T-helper 22 cell (primary cell): ENCODE measurements around the gene SLC9C2.
"Not testable (repeated sequence)": the region's sequence is repeated elsewhere in the genome, so short reads cannot be mapped to it uniquely, and the experiment has no call there.

Experiments
- DNase-seq: peaks from one replicate; pipeline ENCODE4 v3.0.0-alpha.2; 2020; ENCODE audit warnings: low read depth

Gene SLC9C2, protein sequence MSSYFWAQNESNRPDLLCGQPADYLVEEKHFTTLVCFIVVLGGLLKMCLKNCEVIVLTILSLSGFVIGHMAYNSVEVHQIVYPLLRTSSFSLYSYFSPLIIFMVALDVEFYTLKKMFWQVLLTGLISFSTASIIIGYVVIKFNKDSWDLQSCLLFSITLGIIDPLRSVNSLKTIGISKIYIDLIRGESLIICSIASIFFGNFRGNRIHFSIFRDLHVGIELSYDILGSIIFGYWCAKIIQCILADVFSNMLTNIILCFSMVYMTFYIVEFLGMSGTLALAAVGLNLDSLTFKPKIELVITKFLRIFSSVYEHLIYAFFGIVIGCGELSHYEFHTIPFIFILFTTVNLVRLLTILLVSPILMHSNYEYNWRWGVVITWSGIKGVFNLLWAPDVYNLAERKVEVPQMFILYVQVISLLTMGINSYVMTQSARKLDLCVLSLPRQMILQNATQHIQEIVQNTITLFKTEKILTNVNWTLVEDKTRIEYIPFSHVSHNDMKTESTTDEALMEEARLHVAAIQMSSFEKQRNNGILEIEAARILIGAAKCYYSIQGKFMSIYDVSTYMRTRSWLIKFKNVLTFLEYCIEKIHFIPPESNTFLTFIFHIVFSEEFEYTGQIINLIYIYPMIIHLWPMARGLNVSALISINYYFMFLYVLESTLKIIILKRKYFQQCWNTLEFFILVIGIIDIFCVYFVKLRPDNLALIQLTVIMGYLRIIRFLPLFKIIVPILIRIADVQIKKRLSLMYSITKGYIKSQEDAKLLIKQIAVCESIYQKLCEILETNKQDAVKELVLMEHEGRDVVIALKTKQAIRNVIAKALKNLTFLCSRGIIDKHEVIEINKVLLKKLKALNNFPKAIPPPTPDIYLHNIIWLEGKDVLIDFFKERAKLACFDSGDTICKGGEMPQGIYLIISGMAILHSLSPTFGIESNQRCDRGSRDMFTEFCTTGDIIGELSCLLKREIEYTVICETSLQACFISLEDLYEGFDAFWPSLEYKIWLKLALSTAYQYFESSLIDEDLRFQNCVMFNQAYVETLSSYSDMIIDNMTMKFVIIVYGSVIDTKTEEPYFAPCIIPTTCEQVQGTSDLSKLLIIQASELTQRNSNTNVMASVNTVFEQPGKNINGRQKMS

DNA sequence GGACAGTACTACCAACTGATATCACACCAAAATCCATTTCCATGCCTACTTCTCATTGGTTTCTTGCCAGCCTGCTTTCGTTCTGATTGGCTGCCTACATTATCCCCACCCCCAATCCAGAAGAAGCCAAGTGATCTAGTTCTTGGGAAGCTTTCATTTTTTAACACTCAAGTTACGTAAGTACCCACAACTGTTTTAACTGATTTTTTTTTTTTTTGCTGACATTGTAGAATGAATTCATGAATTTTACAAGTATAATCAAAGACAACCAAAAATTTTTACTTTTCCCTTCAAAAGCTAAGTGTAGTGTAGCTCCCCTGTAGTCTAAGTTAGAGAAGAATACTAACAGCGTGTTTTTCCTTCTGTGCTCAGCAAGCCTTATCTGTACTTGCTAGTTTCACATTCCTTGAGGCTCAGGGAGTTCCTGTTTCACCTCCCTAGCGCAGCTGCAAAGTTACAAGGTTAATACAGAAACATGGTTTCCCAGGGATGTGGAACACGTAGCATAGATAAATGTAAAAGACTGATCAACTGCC, at the start of gene SLC9C2:
Gene SLC9C2, minus strand, starts transcription at position 17 of the 536 bp plus-strand sequence. CDS start 1,296 bp downstream, outside the sequence.
- no peak for DNase-seq

DNA sequence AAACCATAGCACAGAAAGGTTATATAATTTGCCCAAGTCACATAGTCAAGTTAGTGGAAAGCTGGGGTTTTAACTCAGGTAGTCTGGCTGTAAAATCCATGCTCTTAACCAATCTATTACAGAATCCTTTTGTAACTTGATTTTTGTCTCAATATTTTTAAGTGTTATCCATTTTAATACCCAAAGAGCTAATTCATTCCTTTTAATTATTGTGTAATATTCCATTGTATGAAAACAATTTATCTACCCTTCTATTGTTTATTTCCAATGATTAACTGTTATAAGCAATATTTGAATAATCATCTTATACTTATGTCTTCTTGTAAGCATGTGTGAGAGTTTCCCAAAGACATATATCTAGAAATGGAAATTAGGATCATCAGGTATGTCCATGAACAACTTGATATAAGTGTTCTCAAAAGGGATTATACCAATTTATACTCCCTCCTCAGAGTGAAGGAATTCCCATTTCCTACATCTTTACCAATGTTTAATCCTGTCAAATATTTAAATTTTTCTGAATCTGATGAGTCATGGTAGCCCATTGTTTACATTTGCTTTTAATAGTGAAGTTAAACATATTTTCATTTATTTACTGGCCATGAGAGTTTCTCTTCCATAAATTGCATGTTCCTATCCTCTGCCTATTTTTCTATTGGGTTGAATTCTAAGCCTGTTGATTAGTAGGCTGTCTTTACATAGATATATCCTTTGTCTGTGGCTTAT, 46.2 kb upstream of the SLC9C2 start:
- DNase-seq: no peak

DNA sequence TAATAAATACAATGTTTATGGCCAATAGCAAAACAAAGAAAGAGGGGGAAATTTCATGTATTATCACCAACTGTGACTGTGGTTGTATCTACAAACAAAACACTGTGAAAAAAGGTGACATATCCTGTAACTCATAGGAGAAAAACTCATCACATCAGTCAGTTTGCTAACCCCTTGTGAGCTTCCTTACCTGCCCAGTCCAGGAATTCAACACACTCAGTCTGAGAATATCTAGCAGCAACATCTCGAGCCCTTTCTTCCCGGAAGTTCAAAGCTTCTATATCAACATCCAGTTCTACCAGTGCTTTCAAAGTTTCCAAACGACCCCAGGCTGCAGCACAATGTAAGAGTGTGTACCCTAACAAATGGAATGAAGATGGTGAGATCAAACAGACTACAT, 43.8 kb upstream of the SLC9C2 start:
- DNase-seq: no peak

DNA sequence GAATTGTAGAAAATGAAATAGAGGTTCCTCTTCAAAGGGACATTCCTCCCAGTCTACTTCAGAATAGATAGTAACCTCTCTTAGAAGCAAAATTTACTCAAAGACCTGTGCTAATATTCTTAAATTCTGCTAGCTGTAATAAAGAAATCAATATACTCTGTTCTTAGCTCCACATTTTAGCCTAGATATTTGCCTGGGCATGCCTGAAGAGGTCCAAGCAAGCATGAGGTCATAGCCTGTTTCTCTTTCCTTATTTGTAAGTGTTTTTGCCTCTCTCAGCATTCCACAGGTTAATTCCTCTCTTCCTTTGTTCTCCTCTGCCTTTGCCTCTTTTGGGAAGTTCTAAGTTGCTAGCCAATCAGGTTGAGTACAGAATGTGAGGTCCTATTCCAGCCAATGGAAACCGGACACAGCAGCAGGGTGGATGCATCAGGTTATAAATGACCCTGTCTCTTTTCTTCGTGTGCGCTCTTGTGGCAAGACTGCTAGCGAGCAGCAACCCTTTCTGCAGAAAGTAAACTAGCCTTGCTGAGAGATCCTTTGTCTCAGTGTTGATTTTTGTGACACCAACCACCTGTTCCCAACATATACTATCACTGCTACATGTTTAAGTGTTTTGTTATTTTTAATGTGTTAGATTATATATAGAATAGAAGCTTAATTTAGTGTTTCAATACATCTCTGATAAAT, 39.7 kb upstream of the SLC9C2 start:
- DNase-seq: not testable (repeated sequence)

DNA sequence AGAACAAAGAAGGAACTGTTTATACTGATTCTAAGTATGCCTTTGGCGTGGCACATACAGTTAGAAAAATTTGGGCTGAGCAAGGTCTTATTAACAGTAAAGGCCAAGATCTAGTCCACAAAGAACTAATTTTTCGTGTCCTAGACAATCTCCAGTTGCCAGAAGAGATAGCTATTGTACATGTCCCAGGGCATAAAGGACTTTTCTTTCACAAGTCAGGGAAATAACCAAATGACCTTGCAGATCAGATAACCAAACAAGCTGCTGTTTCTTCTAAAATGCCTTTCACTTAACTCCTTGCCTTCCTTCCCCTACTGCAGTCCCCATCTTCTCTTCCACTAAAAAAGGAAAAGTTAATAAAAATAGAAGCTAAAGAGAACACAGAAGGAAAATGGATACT, 36.2 kb upstream of the SLC9C2 start:
- no peak for DNase-seq

DNA sequence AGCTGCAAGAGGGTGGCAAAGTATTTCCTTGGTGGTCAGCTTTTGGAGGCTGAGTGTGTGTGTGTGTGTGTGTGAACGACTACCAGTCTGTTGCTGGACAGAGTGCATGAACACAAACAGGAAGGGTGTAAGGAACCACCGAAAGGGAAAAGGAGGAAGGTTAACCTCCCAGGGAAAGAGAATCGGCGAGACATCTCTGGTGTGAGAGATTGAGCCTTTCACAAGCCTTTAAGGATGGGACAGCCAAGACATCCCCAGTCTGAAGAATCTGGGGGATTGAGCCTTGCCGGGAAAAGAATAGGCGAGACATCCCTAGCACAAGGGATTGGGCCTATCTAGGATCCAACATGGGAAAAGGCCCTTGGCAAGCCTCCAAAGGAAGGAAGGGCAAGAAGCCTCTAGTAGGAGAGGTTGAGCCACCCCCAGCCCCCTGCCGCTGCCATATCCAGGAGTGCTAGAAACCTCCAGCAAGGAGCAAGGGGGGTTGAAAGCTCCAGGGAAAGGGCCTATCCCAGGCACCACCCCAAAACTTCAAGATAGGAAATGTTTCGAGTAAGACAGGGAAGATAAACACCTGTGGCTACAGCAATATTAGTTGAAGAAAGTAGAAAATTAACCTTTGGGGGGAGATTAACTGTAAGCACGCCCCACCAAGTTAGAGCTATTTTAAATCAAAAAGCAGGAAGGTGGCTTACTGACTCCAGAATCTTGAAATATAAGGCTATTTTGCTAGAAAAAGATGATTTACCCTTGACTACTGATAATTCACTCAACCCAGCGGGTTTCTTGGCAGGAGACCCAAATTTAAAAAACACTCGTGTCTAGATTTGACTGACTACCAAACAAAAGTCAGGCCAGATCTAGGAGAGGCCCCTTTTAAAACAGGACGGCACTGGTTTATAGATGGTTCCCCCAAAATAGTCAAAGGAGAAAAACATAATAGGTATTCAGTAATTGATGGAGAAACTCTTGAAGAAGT, 35.5 kb upstream of the SLC9C2 start:
- no peak for DNase-seq

DNA sequence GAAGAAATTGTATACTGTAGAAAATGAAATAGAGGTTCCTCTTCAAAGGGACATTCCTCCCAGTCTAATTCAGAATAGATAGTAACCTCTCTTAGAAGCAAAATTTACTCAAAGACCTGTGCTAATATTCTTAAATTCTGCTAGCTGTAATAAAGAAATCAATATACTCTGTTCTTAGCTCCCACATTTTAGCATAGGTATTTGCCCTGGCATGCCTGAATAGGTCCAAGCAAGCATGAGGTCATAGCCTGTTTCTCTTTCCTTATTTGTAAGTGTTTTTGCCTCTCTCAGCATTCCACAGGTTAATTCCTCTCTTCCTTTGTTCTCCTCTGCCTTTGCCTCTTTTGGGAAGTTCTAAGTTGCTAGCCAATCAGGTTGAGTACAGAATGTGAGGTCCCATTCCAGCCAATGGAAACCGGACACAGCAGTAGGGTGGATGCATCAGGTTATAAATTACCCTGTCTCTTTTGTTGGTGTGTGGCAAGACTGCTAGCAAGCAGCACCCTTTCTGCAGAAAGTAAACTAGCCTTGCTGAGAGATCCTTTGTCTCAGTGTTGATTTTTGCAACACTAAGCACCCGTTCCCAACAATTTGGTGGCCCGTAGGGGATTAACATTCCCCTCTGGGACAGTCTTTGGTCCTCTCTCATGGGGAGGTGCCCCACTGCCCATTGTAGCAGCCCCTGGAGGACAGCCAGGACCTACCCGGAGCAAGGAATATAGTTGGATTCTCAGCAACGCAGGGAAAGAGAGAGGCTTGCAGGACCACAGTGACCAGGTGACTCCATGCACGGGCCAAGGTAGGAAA, 34.6 kb upstream of the SLC9C2 start:
- DNase-seq: not testable (repeated sequence)

DNA sequence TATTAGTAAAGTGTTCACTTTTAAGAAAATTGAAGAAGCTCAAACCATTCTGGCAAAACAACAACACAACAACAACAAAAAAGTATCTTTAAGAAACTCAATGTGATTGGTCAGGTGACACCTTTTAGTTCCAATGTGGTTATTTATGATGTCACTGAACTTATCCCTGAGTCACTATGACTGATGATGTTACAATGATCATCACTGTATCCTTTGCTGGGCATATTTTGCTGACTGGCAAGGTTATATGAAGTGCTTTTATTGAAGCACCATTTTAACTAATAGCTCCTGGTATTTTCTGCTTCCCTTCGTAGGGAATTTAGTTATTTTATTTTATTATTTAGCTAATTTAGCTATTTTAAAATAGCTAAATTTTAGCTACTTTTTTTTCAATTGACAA, 32.2 kb upstream of the SLC9C2 start, which contains the start of gene TEX50:
Gene TEX50, plus strand, starts transcription at position 223 of the 400 bp plus-strand sequence. CDS start 184 bp downstream, outside the sequence.
- no peak for DNase-seq

DNA sequence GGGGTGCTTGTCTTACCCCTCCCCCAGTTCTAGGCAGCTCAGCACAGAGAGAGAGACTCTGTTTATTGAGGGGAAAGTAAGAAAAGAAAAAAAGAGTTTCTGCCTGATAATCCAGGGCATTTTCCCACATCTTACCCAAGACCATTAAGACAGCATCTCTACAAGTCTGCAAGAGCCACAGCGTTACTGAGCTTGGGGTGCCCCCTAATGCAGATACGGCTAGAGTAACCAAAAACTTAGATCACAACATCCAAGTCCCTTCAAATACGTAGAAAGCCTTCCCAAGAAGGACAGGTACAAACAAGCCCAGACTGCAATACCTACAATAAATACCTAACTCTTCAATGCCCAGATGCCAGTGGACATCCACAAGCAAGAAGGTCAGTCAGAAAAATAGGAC, 26.0 kb upstream of the SLC9C2 start:
- DNase-seq: no peak

DNA sequence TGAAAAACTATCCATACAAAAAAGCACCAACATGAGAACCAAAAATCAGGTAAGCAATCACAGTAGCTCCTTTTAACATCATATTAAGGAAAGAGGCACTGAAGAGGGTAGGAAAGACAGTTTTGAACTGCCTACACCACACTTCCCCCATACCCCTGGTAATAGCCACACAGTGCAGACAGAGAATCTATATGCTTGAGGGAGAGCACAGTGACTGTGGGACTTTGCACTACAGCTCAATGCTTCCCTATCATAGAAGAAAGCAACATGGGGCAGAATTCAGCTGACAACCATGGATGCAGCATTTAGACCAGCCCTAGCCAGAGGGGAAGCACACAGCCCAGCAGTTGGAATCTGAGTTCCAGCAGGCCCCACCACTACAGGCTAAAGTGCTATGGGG, 24.4 kb upstream of the SLC9C2 start:
- DNase-seq: no peak

DNA sequence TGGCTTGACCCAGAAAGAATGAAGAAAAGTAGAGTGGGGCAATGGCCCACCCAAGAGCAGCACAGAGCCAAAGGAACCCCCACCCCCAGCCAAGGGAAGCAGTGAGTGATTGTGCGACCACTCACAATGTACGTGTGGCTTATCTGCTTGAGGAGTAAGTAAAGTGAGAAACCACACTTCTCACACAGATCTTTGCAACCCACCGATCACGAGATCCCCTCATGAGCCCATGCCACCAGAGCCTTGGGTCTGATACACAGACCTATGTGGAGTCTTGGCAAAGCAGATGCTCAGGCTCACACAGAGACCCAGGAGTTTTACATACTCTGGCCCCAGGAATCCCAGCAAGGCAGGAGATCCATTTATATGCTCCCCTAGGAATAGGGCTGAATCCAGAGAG, 14.0 kb upstream of the SLC9C2 start:
- DNase-seq: no peak

DNA sequence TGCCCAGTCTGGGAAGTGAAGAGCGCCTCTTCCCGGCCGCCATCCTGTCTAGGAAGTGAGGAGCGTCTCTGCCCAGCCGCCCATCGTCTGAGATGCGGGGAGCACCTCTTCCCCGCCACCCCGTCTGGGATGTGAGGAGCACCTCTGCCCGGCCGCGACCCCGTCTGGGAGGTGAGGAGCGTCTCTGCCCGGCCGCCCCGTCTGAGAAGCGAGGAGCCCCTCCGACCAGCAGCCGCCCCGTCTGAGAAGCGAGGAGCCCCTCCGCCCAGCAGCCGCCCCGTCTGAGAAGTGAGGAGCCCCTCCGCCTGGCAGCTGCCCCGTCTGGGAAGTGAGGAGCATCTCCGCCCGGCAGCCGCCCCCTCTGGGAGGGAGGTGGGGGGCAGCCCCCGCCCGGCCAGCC, 10.2 kb upstream of the SLC9C2 start:
- DNase-seq: not testable (repeated sequence)

DNA sequence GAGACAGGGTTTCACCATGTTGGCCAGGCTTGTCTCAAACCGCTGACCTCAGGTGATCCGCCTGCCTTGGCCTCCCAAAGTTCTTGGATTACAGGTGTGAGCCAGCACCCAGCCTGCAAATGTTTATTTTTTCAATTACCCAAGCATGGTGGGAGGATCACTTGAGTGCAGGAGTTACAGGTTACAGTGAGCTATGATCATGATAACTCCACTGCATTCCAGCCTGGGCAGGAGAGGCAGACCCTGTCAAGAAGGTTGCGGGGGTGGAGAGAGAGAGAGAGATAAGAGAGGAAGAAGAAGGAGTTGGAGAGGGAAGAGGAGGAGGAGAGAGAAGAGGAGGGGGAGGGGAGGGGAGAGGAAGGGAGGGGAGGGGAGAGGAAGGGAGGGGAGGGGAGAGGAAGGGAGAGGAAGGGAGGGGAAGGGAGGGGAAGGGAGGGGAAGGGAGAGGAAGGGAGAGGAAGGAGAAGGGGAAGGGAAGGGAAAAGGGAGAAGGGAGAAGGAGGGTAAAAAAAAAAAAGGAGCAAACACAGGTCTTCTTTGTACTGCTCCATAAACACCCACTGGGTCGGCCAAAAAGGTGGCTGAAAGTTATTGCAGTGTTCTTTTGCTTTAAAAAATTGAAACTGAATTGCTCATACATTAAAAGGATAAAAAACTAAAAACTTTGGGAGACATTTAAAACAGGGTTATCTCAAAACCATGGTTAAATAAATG, 5.8 kb upstream of the SLC9C2 start:
- DNase-seq: no peak

DNA sequence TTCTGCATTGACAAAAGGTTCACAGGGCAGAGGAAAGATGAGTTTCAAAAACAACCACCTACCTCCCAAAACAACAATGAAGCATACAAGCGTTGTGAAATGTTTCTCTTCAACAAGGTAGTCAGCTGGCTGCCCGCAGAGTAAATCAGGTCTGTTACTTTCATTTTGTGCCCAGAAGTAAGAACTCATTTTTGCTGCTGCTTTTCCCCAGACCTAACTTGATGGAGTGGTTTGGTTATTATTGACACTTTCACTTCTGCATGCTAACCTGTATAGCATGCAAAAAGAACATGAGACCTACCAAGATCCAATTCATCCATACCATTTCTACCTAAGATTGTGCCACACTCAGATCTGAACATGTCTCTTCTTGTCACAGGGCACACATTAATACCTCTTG, 1.3 kb downstream of the SLC9C2 start:
- DNase-seq: no peak

DNA sequence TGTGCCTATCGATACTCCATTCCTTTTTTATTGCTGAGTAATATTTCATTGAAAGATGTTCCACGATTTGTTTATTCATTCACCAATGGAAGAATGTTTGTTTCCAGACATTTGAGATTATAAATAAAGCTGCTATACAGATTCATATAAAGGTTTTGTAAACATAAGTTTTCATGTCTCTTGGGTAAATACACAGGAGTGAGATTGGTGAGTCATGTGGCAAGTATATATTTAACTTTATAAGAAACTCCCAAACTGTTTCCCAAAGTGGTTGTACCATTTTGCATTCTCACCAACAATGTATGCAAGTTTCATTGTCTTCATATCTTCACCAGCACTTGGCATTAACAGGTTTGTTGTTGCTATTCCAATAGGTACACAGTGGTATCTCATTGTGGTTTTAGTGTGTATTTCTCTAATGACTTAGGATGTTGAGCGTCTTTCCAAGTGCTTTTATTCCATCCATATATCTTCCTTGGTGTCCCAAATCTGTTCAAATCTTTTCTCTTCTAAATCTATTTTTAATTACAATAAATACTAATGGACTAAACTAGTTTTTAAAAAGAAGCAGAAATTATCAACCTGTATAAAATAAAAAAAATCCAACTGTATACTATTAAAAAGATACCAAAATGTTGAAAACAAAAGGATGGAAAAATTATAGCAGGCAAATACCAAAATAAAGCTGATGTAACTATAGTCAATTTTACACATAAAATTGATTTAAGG, 6.6 kb downstream of the SLC9C2 start:
- no peak for DNase-seq

DNA sequence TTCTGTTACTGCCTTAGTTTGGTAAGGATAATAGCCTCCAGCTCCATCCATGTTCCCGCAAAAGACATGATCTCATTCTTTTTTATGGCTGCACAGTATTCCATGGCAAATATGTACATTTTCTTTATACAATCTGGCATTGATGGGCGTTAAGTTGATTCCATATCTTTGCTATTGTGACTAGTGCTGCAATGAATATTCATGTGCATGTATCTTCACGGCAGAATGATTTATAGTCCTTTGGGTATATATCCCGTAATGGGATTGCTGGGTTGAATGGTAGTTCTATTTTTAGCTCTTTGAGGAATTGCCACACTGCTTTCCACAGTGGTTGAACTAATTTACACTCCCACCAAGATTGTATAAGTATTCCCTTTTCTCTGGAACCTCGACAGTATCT, 11.7 kb downstream of the SLC9C2 start:
- DNase-seq: not testable (repeated sequence)

DNA sequence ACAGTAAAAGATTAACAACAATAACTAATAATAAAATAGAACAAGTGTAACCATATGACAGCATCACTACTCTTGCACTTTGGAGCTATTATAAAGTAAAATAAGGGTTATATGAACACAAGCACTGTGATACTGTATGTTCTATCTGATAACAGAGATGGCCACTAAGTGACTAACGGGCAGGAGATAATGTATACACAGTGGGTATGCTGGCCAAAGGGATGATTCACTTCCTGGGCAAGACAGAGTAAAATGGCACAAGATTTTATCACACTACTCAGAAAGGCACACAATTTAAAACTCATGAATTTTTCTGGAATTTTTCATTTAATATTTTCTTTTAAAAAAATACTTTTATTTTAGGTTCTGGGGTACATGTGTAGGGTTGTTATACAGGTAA, 12.3 kb downstream of the SLC9C2 start:
- DNase-seq: no peak
